Measurements from ENCODE around the gene PYY. TPM values are rescaled to one million over a fixed set of nuclear protein-coding genes. Genes with fewer than 3 reads are reported as not detected.
"Not testable (repeated sequence)": the region's sequence is repeated elsewhere in the genome, so short reads cannot be mapped to it uniquely, and the experiment has no call there.

PYY gene
- total RNA-seq, 1 donor from 2014 or later, result not detected

DNA sequence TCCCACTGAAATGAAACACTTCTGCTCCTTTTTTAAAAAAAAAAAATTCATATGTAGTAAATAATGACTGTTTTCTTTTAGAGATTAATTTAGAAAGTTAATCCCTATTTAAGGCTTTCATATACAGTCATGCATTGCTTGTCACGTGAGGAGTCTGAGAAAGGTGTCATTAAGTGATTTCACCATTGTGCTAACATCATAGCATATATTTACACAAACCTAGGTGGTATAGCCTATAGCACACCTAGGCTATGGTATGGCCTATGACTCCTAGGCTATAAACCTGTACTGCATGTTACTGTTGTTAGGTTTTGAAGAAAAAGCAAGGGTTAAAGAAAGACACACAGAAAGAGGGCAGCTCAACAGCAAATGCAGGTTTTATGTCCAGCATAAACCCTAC, 25.1 kb downstream of the PYY start:
- Histone ChIP-seq H4K20me1 (ENCODE audit: low read depth) (no peaks in the 10 kb centered on the region), H3K27me3 (peaks cover 49% of the 10 kb centered on the region), H3F3A (ENCODE audit: low read depth) (no peaks in the 10 kb centered on the region), H3K4me2 (peak overlapping the region; percentile 80), H2AFZ (replicated peaks) (no peak overlapping the region), H3K9ac (no peak overlapping the region), H3K4me1 (peaks cover 15% of the 10 kb centered on the region), H3K79me2 (ENCODE audit: low read depth) (no peaks in the 10 kb centered on the region), H3K4me3 (no peak overlapping the region), H3K9me3 (ENCODE audit: low read depth) (no peaks in the 10 kb centered on the region), H3K36me3 (no peaks in the 10 kb centered on the region), H3K27ac (no peak overlapping the region)
- Mint-ChIP-seq H3K27me3 (ENCODE audit: insufficient read depth, low read depth) (peaks cover 21% of the 10 kb centered on the region), H3K36me3 (no peaks in the 10 kb centered on the region), H3K4me1 (peaks cover 9% of the 10 kb centered on the region), H3K9me3 (no peaks in the 10 kb centered on the region), H3K4me3 (no peak overlapping the region), H3K27ac (no peak overlapping the region)
- no peak for DNase-seq (ENCODE audit: low spot score)
- TF ChIP-seq, protein P1, sequence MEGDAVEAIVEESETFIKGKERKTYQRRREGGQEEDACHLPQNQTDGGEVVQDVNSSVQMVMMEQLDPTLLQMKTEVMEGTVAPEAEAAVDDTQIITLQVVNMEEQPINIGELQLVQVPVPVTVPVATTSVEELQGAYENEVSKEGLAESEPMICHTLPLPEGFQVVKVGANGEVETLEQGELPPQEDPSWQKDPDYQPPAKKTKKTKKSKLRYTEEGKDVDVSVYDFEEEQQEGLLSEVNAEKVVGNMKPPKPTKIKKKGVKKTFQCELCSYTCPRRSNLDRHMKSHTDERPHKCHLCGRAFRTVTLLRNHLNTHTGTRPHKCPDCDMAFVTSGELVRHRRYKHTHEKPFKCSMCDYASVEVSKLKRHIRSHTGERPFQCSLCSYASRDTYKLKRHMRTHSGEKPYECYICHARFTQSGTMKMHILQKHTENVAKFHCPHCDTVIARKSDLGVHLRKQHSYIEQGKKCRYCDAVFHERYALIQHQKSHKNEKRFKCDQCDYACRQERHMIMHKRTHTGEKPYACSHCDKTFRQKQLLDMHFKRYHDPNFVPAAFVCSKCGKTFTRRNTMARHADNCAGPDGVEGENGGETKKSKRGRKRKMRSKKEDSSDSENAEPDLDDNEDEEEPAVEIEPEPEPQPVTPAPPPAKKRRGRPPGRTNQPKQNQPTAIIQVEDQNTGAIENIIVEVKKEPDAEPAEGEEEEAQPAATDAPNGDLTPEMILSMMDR (IDR thresholded peaks at IDR 0.05), result no peak

DNA sequence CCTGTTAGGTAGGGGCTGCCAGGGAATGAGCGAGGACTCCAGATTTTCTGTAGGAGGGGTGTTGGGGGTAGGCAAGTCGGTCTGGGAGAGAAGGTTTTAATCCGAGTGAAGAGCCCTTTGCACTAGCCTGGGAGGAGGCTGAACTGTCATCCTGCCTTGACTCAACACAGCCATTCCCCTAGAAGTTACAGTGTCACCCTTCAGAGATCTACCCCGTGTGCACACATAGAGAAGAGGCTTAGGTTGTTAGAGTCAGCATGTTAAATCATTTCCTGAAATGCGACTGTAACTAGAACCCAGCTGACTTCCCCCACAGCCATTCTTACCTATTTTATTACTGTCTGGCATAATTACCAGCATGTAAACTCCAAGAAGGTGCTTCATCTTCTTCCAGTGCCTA, 25.8 kb downstream of the PYY start:
- Mint-ChIP-seq H3K27me3 (ENCODE audit: insufficient read depth, low read depth) (peaks cover 21% of the 10 kb centered on the region), H3K27ac (peak overlapping the region; percentile 24)
- not testable (repeated sequence) for H3K36me3 ChIP-seq; H3K9me3 ChIP-seq (ENCODE audit: low read depth); H4K20me1 ChIP-seq (ENCODE audit: low read depth); H3K9me3 Mint-ChIP-seq; H3K9ac ChIP-seq; DNase-seq (ENCODE audit: low spot score); H3F3A ChIP-seq (ENCODE audit: low read depth); H3K36me3 Mint-ChIP-seq; H3K27ac ChIP-seq; H3K79me2 ChIP-seq (ENCODE audit: low read depth); H3K4me1 Mint-ChIP-seq; H2AFZ ChIP-seq (replicated peaks); H3K4me3 Mint-ChIP-seq
- Histone ChIP-seq H3K4me1 (peaks cover 15% of the 10 kb centered on the region), H3K4me3 (peak overlapping the region; percentile 32), H3K4me2 (peak overlapping the region; percentile 80), H3K27me3 (peaks cover 49% of the 10 kb centered on the region)

GRCh38 chr17:43927060-43927864, 26.5 kb downstream of the PYY start:
- H3K36me3 Mint-ChIP-seq, result no peaks in the 10 kb centered on the region
- peaks cover 9% of the 10 kb centered on the region for H3K4me1 Mint-ChIP-seq
- Histone ChIP-seq H3K9ac (no peak overlapping the region), H3K79me2 (ENCODE audit: low read depth) (no peaks in the 10 kb centered on the region), H3K27me3 (peaks cover 49% of the 10 kb centered on the region), H3K36me3 (no peaks in the 10 kb centered on the region), H3F3A (ENCODE audit: low read depth) (no peaks in the 10 kb centered on the region), H3K4me3 (peak overlapping the region; percentile 32), H2AFZ (replicated peaks) (peak overlapping the region; percentile 34), H4K20me1 (ENCODE audit: low read depth) (no peaks in the 10 kb centered on the region), H3K9me3 (ENCODE audit: low read depth) (no peaks in the 10 kb centered on the region), H3K4me1 (peaks cover 15% of the 10 kb centered on the region), H3K4me2 (peak overlapping the region; percentile 80), H3K27ac (no peak overlapping the region)
- peak; percentile 37 for TF ChIP-seq EZH2 (IDR thresholded peaks at IDR 0.05)
- TF ChIP-seq, protein P1 (IDR thresholded peaks at IDR 0.05), result no peak
- no peak overlapping the region for H3K4me3 Mint-ChIP-seq
- no peak overlapping the region for H3K27ac Mint-ChIP-seq
- peak; percentile 69 for DNase-seq (ENCODE audit: low spot score)
- H3K9me3 Mint-ChIP-seq, result no peaks in the 10 kb centered on the region
- H3K27me3 Mint-ChIP-seq (ENCODE audit: insufficient read depth, low read depth), result peaks cover 19% of the 10 kb centered on the region

DNA sequence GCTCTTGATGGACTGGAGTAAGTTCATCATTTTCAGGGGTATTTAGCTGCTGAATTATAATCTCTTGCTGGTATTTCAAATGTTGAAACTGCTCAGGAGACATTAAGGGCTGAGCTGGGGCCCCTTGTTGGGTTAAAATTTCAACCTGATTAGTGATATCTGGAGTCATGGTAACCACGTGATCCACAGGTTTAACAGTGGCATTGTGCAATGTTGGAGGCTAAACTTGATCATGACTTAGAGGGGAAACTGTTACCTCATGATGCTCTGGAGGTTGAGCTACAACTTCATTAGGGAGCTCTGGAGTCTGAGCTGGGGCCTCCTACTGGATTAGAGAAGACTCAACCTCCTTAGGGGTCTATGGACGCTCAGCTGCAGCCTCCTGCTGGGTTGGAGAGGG, 29.2 kb downstream of the PYY start:
- H3K27me3 Mint-ChIP-seq (ENCODE audit: insufficient read depth, low read depth), result peaks cover 22% of the 10 kb centered on the region
- peaks cover 15% of the 10 kb centered on the region for H3K4me1 ChIP-seq

More for the DNA sequence above, 29.2 kb downstream of the PYY start:
- Histone ChIP-seq H2AFZ (replicated peaks) (no peak overlapping the region), H3K27ac (no peak overlapping the region), H4K20me1 (ENCODE audit: low read depth) (no peaks in the 10 kb centered on the region), H3K36me3 (no peaks in the 10 kb centered on the region), H3K27me3 (peaks cover 45% of the 10 kb centered on the region), H3F3A (ENCODE audit: low read depth) (no peaks in the 10 kb centered on the region), H3K9me3 (ENCODE audit: low read depth) (no peaks in the 10 kb centered on the region), H3K4me3 (no peak overlapping the region), H3K9ac (no peak overlapping the region), H3K79me2 (ENCODE audit: low read depth) (no peaks in the 10 kb centered on the region), H3K4me2 (no peak overlapping the region)
- TF ChIP-seq EZH2 (IDR thresholded peaks at IDR 0.05) (no peak), EZH2phosphoT487 (IDR thresholded peaks at IDR 0.05) (no peak)
- TF ChIP-seq, protein P1 (IDR thresholded peaks at IDR 0.05), result no peak
- DNase-seq (ENCODE audit: low spot score), result no peak
- Mint-ChIP-seq H3K27ac (no peak overlapping the region), H3K36me3 (no peaks in the 10 kb centered on the region), H3K9me3 (no peaks in the 10 kb centered on the region), H3K4me3 (no peak overlapping the region), H3K4me1 (peaks cover 9% of the 10 kb centered on the region)

All from neural progenitor cell (in vitro differentiated cells).